HG03565 (cell line): ENCODE measurements around the gene SEC11A.
"Not testable (repeated sequence)": the region's sequence is repeated elsewhere in the genome, so short reads cannot be mapped to it uniquely, and the experiment has no call there.

Experiments used
- ATAC-seq: cut with Tn5 transposase; IDR thresholded peaks from one replicate; pipeline ENCODE4 v1.9.1; 2021; ENCODE audit warnings: mild to moderate bottlenecking, moderate library complexity; ENCODE audit not compliant: unreplicated experiment

The SEC11A gene

GRCh38 chr15:84740691-84741090 is 24.8 kb upstream of the SEC11A start:
- ATAC-seq, result no peak

GRCh38 chr15:84737005-84737404 is 21.1 kb upstream of the SEC11A start:
- no peak for ATAC-seq

GRCh38 chr15:84736375-84736774 is 20.4 kb upstream of the SEC11A start:
- ATAC-seq, result peak; percentile 50

- peak; percentile 28 for ATAC-seq
Measured at GRCh38 chr15:84735480-84736061, 19.6 kb upstream of the SEC11A start.

GRCh38 chr15:84734794-84735479 is 19.0 kb upstream of the SEC11A start:
- peak; percentile 50 for ATAC-seq

- no peak for ATAC-seq
Measured at GRCh38 chr15:84731774-84732173, 15.8 kb upstream of the SEC11A start.

GRCh38 chr15:84727429-84727828 is 11.5 kb upstream of the SEC11A start:
- ATAC-seq, result no peak

- ATAC-seq, result no peak
Measured at GRCh38 chr15:84725001-84725491, 9.1 kb upstream of the SEC11A start.

GRCh38 chr15:84722628-84723027 is 6.7 kb upstream of the SEC11A start:
- ATAC-seq, result no peak

GRCh38 chr15:84721371-84721770 is 5.4 kb upstream of the SEC11A start:
- ATAC-seq, result no peak

GRCh38 chr15:84715441-84716035 is 401 bp downstream of the SEC11A start:
- ATAC-seq, result no peak

- ATAC-seq, result no peak
Measured at GRCh38 chr15:84714821-84715220, 1.1 kb downstream of the SEC11A start.

- ATAC-seq, result no peak
Measured at GRCh38 chr15:84714372-84714771, 1.6 kb downstream of the SEC11A start.

GRCh38 chr15:84703808-84704207 is 12.1 kb downstream of the SEC11A start:
- ATAC-seq, result no peak

GRCh38 chr15:84702961-84703482 is 12.9 kb downstream of the SEC11A start:
- no peak for ATAC-seq

GRCh38 chr15:84699538-84700191 is 16.3 kb downstream of the SEC11A start:
- no peak for ATAC-seq

GRCh38 chr15:84697236-84697990 is 18.5 kb downstream of the SEC11A start:
- no peak for ATAC-seq

GRCh38 chr15:84696757-84697156 is 19.2 kb downstream of the SEC11A start:
- no peak for ATAC-seq

- ATAC-seq, result no peak
Measured at GRCh38 chr15:84690342-84690741, 25.6 kb downstream of the SEC11A start.

GRCh38 chr15:84689858-84690257 is 26.1 kb downstream of the SEC11A start:
- ATAC-seq, result no peak

GRCh38 chr15:84686446-84686845 is 29.5 kb downstream of the SEC11A start:
- not testable (repeated sequence) for ATAC-seq
